NCI-H82 (cell line): ENCODE data around the gene LRRC41.
"Not testable (repeated sequence)": the region's sequence is repeated elsewhere in the genome, so short reads cannot be mapped to it uniquely, and the experiment has no call there.

Experiments
- DNase-seq: peaks from one replicate; lab custom pipeline; 2025; lab: John Stamatoyannopoulos, UW

LRRC41 gene

DNA sequence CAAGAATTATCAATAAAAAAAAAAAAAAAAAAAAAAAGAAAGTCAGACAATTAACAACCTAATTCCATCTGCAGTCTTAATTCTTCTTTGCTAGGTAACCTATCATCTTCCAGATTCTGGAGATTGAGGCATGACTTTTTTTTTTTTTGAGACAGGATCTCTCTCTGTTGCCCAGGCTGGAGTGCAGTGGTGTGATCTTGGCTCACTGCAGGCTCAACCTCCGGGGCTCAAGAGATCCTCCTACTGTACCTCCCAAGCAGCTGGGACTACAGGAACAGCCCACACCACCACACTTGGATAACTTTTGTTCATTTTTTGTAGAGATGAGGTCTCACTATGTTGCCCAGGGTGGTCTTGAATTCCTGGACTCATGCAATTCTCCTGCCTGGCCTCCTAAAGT, 60.5 kb downstream of the LRRC41 start:
- DNase-seq: peak; percentile 60

DNA sequence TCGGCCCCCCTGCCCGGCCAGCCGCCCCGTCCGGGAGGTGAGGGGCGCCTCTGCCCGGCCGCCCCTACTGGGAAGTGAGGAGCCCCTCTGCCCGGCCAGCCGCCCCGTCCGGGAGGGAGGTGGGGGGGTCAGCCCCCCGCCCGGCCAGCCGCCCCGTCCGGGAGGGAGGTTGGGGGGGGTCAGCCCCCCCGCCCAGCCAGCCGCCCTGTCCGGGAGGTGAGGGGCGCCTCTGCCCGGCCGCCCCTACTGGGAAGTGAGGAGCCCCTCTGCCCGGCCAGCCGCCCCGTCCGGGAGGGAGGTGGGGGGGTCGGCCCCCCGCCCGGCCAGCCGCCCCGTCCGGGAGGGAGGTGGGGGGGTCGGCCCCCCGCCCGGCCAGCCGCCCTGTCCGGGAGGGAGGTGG, 61.7 kb downstream of the LRRC41 start:
- DNase-seq: not testable (repeated sequence)

DNA sequence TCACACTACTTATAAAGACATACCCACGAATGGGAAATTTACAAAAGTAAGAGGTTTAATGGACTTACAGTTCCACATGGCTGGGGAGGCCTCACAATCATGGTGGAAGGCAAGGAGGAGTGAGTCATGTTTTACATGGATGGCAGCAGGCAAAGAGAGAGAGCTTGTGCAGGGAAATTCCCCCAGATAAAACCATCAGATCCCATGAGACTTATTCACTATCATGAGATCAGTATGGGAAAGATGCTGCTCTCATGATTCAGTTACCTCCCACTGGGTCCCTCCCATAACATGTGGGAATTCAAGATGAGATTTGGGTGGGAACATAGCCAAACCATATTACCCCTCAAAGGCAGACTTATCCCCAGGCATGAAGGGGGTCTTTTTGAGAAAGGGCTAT, 64.6 kb downstream of the LRRC41 start:
- DNase-seq: not testable (repeated sequence)

DNA sequence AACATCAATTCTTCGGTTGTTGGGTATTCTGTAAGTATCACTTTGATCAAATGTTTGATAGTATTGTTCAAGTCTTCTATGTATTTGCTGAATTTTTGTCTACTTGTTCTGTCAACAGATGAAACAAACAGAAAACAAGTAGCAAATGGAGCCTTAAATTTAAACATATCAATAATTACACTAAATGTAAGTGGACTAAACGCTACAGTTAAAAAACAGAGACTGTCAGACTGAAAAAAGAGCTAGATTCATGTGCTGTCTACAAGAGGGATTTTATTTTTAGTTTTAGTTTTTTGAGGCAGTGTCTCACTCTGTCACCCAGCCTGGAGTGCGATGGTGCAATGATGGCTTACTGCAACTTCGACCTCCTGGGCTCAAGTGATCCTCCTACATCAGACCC, 66.5 kb downstream of the LRRC41 start:
- DNase-seq: no peak

DNA sequence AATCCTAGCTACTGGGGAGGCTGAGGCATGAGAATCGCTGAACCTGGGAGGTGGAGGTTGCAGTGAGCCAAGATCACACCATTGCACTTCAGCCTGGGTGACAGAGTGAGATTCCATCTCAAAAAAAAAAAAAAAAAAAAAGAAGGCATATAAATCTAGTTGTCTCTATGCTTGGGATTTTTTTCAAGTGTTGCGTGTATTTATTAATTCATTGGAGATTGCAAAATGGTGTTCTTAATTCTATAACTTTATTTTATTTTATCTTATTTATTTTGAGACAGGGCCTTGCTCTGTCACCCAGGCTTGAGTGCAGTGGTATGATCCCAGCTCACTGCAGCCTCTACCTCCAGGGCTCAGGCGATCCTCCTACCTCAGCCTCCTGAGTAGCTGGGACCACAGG, 72.2 kb downstream of the LRRC41 start:
- not testable (repeated sequence) for DNase-seq
